Stomach (tissue), 4 donors: ENCODE results near the gene TMEM242.

Experiments
- POLR2A ChIP-seq, 4 donors: fragments of 450-650 bp; IDR thresholded peaks; one replicate each; pipeline ENCODE4 v1.6.1; 2016; ENCODE audit warnings: antibody characterized with exemption in 4 of 4, control low read depth in 2 of 4, mild to moderate bottlenecking in 1 of 4, moderate library complexity in 1 of 4
- POLR2AphosphoS5 ChIP-seq, 3 donors: sonication (generic); formaldehyde crosslinking; IDR thresholded peaks; one replicate each; pipeline ENCODE4 v1.6.1; 2016; ENCODE audit warnings: antibody characterized with exemption in 3 of 3
- TF ChIP-seq, protein P1 (sequence below), 7 experiments: fragments of 450-650 bp in 4 of 7; fragments of 200-600 bp in 3 of 7; sonication (generic) in 3 of 7; IDR thresholded peaks; one replicate each; pipeline ENCODE4 v1.5.1; 2016 to 2019; ENCODE audit warnings: antibody characterized with exemption in 7 of 7, control low read depth in 2 of 7, mild to moderate bottlenecking in 1 of 7

DNA sequence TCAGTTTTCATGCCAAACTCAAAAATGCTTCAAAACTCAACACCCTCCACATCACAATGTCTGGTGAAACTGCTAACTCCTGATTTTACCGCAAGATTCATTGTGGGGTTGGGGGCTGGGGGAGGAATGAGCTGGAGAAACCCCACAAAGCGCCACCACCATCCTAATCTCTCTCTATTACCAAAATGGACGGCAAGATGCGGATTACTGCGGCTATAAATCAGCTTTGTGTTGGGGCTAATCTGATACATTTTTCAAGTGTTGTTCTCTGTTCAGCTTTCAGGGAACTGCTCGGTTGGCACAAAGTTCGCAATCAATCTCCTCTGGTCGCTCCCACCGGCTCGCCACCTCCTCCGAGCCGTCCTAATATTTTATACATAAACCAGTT is 83.7 kb downstream of the TMEM242 start:
- TF ChIP-seq POLR2AphosphoS5 (IDR thresholded peaks at IDR 0.05) (no peak), POLR2A (IDR thresholded peaks at IDR 0.05) (no peak)
- TF ChIP-seq, protein P1, sequence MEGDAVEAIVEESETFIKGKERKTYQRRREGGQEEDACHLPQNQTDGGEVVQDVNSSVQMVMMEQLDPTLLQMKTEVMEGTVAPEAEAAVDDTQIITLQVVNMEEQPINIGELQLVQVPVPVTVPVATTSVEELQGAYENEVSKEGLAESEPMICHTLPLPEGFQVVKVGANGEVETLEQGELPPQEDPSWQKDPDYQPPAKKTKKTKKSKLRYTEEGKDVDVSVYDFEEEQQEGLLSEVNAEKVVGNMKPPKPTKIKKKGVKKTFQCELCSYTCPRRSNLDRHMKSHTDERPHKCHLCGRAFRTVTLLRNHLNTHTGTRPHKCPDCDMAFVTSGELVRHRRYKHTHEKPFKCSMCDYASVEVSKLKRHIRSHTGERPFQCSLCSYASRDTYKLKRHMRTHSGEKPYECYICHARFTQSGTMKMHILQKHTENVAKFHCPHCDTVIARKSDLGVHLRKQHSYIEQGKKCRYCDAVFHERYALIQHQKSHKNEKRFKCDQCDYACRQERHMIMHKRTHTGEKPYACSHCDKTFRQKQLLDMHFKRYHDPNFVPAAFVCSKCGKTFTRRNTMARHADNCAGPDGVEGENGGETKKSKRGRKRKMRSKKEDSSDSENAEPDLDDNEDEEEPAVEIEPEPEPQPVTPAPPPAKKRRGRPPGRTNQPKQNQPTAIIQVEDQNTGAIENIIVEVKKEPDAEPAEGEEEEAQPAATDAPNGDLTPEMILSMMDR (IDR thresholded peaks at IDR 0.05): no peak
